Transverse colon (tissue), 4 donors: ENCODE results near the gene SERINC3. TPM values are rescaled to one million over a fixed set of nuclear protein-coding genes. Genes with fewer than 3 reads are reported as not detected.

Source experiments
- DNase-seq: peaks from one replicate; pipeline ENCODE4 v3.0.0-alpha.2; 2019
- H3K27ac ChIP-seq, 4 donors: fragments of 200-600 bp; sonication (generic); 2 replicates each; pipeline ENCODE4 v1.5.1; 2016 to 2018; ENCODE audit warnings: inconsistent platforms in 4 of 4
- H3K27me3 ChIP-seq: fragments of 200-600 bp; sonication (generic); 2 replicates; pipeline ENCODE4 v1.5.1; 2017; ENCODE audit warnings: inconsistent platforms
- H3K36me3 ChIP-seq, 4 donors: fragments of 200-600 bp; sonication (generic); 2 replicates each; pipeline ENCODE4 v1.5.1; 2017 to 2019; ENCODE audit warnings: inconsistent platforms in 4 of 4
- H3K4me1 ChIP-seq, 4 donors: fragments of 200-600 bp; sonication (generic); 2 replicates each; pipeline ENCODE4 v1.5.1; 2017 to 2020; ENCODE audit warnings: inconsistent platforms in 4 of 4
- H3K4me3 ChIP-seq, 4 donors: fragments of 200-600 bp; sonication (generic); 1 replicate in 1 of 4; 2 replicates in 3 of 4; pipeline versions ENCODE4 v1.5.1 to v1.6.1; 2017 to 2019; ENCODE audit warnings: inconsistent platforms in 4 of 4
- H3K9me3 ChIP-seq, 2 donors: fragments of 200-600 bp; sonication (generic); 2 replicates each; pipeline ENCODE4 v1.5.1; 2017 to 2019; ENCODE audit warnings: inconsistent platforms in 2 of 2
- EP300 ChIP-seq: sonication (generic); formaldehyde crosslinking; IDR thresholded peaks from one replicate; pipeline ENCODE4 v1.6.1; 2017; ENCODE audit warnings: antibody characterized with exemption, low read depth
- POLR2A ChIP-seq: fragments of 450-650 bp; IDR thresholded peaks from one replicate; pipeline ENCODE4 v1.6.1; 2016; ENCODE audit warnings: antibody characterized with exemption, mild to moderate bottlenecking, moderate library complexity
- POLR2AphosphoS5 ChIP-seq, 3 donors: sonication (generic); formaldehyde crosslinking; IDR thresholded peaks; one replicate each; pipeline ENCODE4 v1.6.1; 2016; ENCODE audit warnings: antibody characterized with exemption in 3 of 3
- WGBS, 2 donors: methylation state at CpG; one replicate each; pipeline ENCODE4 v1.1.5; 2018; ENCODE audit warnings: low coverage in 1 of 2; 5-methylcytosine and 5-hydroxymethylcytosine counted together
- in situ Hi-C, 4 donors: fragments of 200-750 bp; cut with MboI; loops; one replicate each; pipeline versions ENCODE4 v1.15.0 to v1.15.1; 2017; ENCODE audit warnings: low sequenced_read_pairs in 3 of 4, low pct_ligation_motif_present in 1 of 4, low pct_unique_long_range_greater_than_20kb in 1 of 4
- intact Hi-C: fragments of 100-400 bp; cut with DNase I; formaldehyde crosslinking; loops from one replicate; pipeline ENCODE4 v1.15.1; 2023; ENCODE audit warnings: low total_unique reads
- total RNA-seq, 4 donors: library from RNA; depleted of rRNA; stranded (reverse); fragments of >200 nt; gene quantifications; one replicate each; pipeline ENCODE4 v1.1.0, GENCODE V29; 2016
- TF ChIP-seq, protein P1 (sequence below), 5 experiments: fragments of 200-600 bp in 3 of 5; fragments of 450-650 bp in 2 of 5; sonication (generic) in 3 of 5; IDR thresholded peaks; 1 replicate in 2 of 5; 2 replicates in 3 of 5; pipeline ENCODE4 v1.5.1; 2016 to 2017; ENCODE audit warnings: antibody characterized with exemption in 5 of 5, inconsistent platforms in 3 of 5, mild to moderate bottlenecking in 2 of 5, moderate library complexity in 1 of 5

The SERINC3 gene
- total RNA-seq, 4 donors from 2014 or later = 19.3 to 85.7 (median 53.1) TPM

DNA sequence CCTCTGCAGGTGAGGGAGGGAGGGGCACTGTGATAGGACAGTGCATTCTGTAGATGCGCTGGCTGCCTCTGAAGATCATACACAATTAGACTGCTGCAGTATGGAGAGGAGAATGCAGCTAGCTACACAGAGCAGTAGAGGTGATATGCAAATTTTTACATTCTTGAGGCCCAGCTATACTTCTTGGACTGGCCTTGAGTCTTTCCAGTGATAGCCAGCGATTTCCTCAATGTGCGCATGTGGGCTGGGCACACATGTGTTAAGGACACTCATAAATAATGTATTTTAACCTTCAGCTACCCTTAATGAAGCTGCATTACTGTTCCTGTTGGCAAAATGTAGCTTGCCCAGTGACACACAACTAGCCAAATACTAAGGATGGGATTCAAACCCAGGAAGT, 27.2 kb downstream of the SERINC3 start:
- H3K36me3 ChIP-seq = peaks cover 0 to 79% (median 19%) of the 10 kb centered on the region in 4 donors

DNA sequence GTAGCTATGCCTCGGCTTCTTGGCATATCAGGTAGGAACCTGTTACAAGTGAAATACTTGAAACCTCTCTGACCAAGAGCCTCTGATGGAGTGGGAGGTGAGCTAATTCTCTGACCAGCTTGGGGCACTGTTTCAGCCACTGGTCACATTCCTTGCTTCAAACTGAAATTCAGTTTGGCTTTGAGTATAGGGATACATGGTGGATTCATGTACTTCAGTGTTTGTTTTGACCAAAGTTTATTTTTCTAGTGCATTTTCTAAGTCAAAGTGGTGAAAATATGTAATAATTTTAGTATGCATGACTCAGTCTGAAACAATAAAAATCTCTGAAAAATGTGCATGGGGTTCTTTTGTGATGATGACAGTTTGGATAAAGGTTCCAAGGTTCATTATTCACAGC, 27.6 kb downstream of the SERINC3 start:
- H3K36me3 ChIP-seq = peaks cover 0 to 79% (median 19%) of the 10 kb centered on the region in 4 donors
- WGBS, 2 donors = 94% methylated on average over 1 of the region's 1 CpG; no CpG with 5 or more reads in 1 of the 2 donors
- no peaks in the 10 kb centered on the region for H3K27me3 ChIP-seq
- H3K4me1 ChIP-seq = peaks cover 0 to 5% (median 0%) of the 10 kb centered on the region in 4 donors
- H3K27ac ChIP-seq = peak overlapping the region in 1 of 4 donors; percentile 24
- H3K4me3 ChIP-seq = no peak overlapping the region
- in situ Hi-C loops (no loop called here), intact Hi-C loops (no loop called here)
- TF ChIP-seq EP300 (no peak), POLR2A (no peak), POLR2AphosphoS5 (IDR thresholded peaks at IDR 0.05) (no peak)
- TF ChIP-seq, protein P1, sequence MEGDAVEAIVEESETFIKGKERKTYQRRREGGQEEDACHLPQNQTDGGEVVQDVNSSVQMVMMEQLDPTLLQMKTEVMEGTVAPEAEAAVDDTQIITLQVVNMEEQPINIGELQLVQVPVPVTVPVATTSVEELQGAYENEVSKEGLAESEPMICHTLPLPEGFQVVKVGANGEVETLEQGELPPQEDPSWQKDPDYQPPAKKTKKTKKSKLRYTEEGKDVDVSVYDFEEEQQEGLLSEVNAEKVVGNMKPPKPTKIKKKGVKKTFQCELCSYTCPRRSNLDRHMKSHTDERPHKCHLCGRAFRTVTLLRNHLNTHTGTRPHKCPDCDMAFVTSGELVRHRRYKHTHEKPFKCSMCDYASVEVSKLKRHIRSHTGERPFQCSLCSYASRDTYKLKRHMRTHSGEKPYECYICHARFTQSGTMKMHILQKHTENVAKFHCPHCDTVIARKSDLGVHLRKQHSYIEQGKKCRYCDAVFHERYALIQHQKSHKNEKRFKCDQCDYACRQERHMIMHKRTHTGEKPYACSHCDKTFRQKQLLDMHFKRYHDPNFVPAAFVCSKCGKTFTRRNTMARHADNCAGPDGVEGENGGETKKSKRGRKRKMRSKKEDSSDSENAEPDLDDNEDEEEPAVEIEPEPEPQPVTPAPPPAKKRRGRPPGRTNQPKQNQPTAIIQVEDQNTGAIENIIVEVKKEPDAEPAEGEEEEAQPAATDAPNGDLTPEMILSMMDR (IDR thresholded peaks at IDR 0.05) = no peak
- no peak for DNase-seq
- H3K9me3 ChIP-seq = no peaks in the 10 kb centered on the region

More for the DNA sequence above, 27.2 kb downstream of the SERINC3 start:
- Histone ChIP-seq H3K4me3 (no peak overlapping the region), H3K9me3 (no peaks in the 10 kb centered on the region), H3K27me3 (no peaks in the 10 kb centered on the region), H3K27ac (peak overlapping the region in 1 of 4 donors; percentile 24), H3K4me1 (peaks cover 0 to 5% (median 0%) of the 10 kb centered on the region in 4 donors)
- TF ChIP-seq, protein P1 (IDR thresholded peaks at IDR 0.05) = no peak
- no peak for TF ChIP-seq POLR2AphosphoS5 (IDR thresholded peaks at IDR 0.05)
- no peak for TF ChIP-seq POLR2A
- no peak for TF ChIP-seq EP300
- in situ Hi-C loops = no loop called here
- intact Hi-C loops = no loop called here
- DNase-seq = no peak
- 90 to 98% methylated on average over 2 to 3 of the region's 3 CpGs for WGBS, 2 donors

DNA sequence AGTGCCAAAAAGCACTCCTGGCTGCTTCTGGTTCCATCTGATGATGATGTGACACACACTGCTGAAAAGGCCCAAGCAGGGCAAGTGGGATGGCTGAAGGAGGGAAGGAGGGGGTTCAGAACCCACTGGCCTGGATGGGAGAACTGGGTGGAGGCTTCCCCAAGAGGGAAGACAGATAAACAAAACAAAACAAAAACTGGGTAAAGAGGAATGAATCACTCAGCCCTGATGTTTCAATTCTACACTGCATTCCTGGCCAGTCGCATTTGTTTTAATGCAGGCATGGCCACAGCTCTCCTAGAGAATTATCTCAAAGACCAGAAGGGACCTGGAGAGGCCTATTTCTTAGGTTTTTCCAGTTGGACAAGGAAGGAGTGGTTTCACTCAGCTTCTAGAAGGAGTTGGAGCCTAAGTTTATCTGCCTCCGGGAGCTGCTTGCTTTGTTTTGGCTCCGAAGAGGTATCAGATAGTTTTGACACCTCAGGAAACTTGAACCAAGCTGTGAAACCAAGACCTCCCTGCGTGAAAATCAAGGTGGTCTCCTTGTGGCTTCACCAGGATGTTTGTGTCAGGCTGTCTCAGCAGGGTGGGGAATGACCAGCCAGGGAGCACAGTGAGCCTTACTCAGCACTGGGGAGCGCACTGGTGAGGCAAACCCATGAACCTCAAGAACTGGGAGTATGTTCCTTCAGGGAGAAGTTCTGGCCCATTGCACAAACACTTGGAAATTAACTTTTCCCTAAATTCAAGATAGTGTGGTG, 30.1 kb downstream of the SERINC3 start:
- H3K36me3 ChIP-seq = peaks cover 0 to 81% (median 18%) of the 10 kb centered on the region in 4 donors
- 60 to 93% methylated on average over 2 to 5 of the region's 5 CpGs for WGBS, 2 donors
- peak overlapping the region; percentile 1 to 61 (median 20) for H3K27ac ChIP-seq
- H3K4me1 ChIP-seq = peaks cover 0 to 5% (median 0%) of the 10 kb centered on the region in 4 donors
- no peaks in the 10 kb centered on the region for H3K9me3 ChIP-seq
- no peak for TF ChIP-seq EP300
- no peak for TF ChIP-seq POLR2A
- TF ChIP-seq, protein P1 (IDR thresholded peaks at IDR 0.05) = no peak
- no peak for TF ChIP-seq POLR2AphosphoS5 (IDR thresholded peaks at IDR 0.05)
- in situ Hi-C loops (no loop called here), intact Hi-C loops (no loop called here)
- no peaks in the 10 kb centered on the region for H3K27me3 ChIP-seq
- DNase-seq = peak; percentile 20
- H3K4me3 ChIP-seq = no peak overlapping the region

DNA sequence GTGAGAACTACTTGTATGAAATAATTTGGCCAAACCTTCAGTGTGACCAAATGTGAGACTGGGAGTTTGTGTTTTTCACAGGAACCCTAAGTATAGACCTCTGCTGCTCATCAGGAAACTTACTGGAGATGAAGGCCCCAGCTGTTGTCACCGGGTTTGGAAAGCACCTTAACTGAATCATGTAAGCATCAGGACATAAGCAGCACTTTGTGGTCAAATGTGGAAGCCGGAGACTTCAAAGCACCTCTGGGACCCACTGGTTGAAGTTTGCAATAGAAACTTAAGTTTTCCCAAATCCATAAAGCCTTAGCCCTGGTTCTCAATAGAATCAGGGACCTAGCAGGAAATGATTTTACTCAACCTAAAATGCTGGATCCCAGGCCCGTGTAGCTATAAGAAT, 31.9 kb downstream of the SERINC3 start:
- Histone ChIP-seq H3K4me1 (peaks cover 0 to 5% (median 0%) of the 10 kb centered on the region in 4 donors), H3K27ac (no peak overlapping the region), H3K27me3 (no peaks in the 10 kb centered on the region), H3K9me3 (no peaks in the 10 kb centered on the region), H3K36me3 (peaks cover 0 to 67% (median 10%) of the 10 kb centered on the region in 4 donors), H3K4me3 (no peak overlapping the region)
- TF ChIP-seq, protein P1 (IDR thresholded peaks at IDR 0.05) = no peak
- TF ChIP-seq POLR2AphosphoS5 (IDR thresholded peaks at IDR 0.05) = no peak
- TF ChIP-seq EP300 = no peak
- no peak for TF ChIP-seq POLR2A
- intact Hi-C loops (no loop called here), in situ Hi-C loops (no loop called here)
- WGBS, 2 donors = 69% methylated on average over 3 of the region's 3 CpGs; no CpG with 5 or more reads in 1 of the 2 donors
- DNase-seq = no peak
